GM04503 (cell line): ENCODE results near the gene LTV1.
"Not testable (repeated sequence)": the region's sequence is repeated elsewhere in the genome, so short reads cannot be mapped to it uniquely, and the experiment has no call there.

Experiments used
- DNase-seq: peaks from one replicate; pipeline ENCODE4 v3.0.0-alpha.2; 2012; ENCODE audit warnings: low read depth

The LTV1 gene

GRCh38 chr6:143842461-143842901 lies 657 bp upstream of the LTV1 start:
- DNase-seq = peak; percentile 17

GRCh38 chr6:143843677-143843999 lies 500 bp downstream of the LTV1 start:
- no peak for DNase-seq

- no peak for DNase-seq
These were observed 868 bp downstream of the LTV1 start for GRCh38 chr6:143844006-143844405.

DNA sequence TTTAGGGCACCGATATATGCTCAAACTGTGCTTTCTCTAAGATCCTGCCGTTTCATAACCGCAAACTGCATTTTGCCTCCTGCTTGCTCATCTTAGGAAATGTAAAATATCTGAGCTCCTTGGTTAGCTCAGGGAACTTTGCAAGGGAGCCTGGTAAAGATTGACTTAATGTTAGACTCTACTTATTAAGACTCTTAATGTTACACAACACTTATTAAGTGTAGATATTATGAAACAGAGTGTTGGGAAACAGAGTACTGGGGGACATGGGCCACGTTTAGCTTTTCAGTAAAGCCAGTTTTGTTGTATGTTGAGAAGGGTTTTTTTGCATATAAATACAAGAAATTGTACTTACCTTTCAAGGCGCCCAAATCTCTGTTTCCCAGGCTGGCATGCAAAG lies 1.9 kb downstream of the LTV1 start:
- DNase-seq = no peak

DNA sequence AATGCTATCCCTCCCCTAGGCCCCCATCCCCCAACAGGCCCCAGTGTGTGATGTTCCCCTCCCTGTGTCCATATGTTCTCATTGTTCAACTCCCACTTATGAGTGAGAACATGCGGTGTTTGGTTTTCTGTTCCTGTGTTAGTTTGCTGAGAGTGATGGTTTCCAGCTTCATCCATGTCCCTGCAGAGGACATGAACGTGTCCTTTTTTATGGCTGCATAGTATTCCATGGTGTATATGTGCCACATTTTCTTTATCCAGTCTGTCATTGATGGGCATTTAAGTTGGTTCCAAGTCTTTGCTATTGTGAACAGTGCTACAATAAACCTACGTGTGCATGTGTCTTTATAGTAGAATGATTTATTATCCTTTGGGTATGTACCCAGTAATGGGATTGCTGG lies 8.6 kb downstream of the LTV1 start:
- DNase-seq = not testable (repeated sequence)

DNA sequence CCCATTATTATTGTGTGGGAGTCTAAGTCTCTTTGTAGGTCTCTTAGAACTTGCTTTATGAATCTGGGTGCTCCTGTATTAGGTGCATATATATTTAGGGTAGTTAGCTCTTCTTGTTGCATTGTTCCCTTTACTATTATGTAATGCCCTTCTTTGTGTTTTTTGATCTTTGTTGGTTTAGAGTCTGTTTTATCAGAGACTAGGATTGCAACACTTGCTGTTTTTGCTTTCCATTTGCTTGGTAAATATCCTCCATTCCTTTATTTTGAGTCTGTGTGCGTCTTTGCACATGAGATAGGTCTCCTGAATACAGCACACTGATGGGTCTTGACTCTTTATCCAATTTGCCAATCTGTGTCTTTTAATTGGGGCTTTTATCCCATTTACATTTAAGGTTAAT lies 11.9 kb downstream of the LTV1 start:
- DNase-seq = not testable (repeated sequence)

- DNase-seq = not testable (repeated sequence)
These were observed 13.6 kb downstream of the LTV1 start for GRCh38 chr6:143856762-143857161.

DNA sequence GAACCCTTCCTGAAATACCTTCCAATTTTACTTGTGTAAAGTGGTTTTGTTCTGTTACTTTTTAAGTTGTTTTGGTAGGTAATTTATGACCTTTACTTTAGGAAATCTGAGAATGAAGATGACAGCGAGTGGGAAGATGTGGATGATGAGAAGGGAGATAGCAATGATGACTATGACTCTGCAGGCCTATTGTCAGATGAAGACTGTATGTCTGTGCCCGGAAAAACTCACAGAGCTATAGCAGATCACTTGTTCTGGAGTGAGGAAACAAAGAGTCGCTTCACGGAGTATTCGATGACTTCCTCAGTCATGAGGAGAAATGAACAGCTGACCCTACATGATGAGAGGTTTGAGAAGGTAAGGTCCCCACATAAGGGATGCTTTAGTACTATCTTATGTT lies 14.5 kb downstream of the LTV1 start:
- no peak for DNase-seq

GRCh38 chr6:143859891-143860660 lies 16.9 kb downstream of the LTV1 start:
- no peak for DNase-seq

GRCh38 chr6:143863771-143864170 lies 20.6 kb downstream of the LTV1 start:
- DNase-seq = no peak

DNA sequence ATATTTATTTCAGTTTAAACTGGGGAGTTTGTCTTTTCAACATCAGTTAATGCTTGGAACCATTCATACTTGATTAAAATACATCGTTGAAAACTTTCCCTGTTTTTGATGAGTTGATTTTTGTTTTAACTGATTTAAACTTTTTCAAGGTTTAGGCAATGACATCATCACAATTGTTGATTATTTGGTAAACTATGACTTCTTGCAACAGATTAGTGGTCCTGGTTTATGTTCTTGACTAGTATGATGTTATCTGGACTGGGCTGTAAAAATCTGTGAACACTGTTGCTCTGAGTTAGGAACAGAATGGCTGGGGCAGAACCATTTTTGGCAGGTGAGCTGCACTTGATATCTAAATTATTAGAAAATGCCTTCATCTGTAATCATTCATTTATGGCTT lies 21.1 kb downstream of the LTV1 start, which contains the start of gene ZC2HC1B:
ZC2HC1B (plus strand) TSS at position 241 of the 400 bp plus-strand sequence; CDS start at position 307, 66 bp downstream.
- no peak for DNase-seq

GRCh38 chr6:143867236-143867635 lies 24.1 kb downstream of the LTV1 start:
- no peak for DNase-seq

DNA sequence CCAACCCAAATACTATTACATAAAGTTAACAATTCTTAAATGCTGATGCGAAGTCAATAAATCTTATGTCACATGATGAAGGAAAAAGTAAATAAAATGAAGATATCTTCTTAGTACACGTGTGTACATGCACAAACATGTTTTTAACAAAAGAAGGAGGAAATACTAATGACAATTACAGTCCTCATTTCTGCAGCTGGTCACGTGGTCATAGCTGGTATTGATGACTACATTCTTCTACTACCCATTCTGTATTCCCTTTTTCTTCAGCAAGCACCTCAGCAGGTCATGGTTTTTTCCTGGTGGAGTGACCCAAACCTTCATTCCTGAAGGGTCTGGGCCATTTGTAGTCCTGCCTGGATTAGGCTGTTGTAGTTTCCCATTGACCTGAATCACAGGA lies 25.7 kb downstream of the LTV1 start:
- DNase-seq = not testable (repeated sequence)

DNA sequence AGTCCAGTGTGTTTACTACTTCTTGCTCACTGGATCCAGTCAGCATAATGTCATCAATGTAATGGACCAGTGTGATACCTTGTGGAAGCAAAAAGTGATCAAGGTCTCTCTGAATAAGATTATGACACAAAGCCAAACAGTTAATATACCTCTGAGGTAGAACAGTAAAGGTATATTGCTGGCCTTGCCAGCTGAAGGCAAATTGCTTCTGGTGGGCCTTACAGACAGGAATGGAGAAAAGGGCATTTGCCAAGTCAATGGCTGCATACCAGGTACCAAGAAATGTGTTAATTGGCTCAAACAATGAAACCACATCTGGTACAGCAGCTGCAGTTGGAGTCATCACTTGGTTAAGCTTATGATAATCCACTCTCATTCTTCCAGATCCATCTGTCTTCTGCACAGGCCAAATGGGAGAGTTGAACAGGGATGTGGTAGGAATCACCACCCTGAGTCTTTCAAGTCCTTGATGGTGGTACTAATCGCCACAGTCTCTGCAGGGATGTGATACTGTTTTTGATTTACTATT lies 28.1 kb downstream of the LTV1 start:
- not testable (repeated sequence) for DNase-seq

- no peak for DNase-seq
These were observed 29.1 kb downstream of the LTV1 start for GRCh38 chr6:143872201-143872600.

- not testable (repeated sequence) for DNase-seq
These were observed 30.5 kb downstream of the LTV1 start for GRCh38 chr6:143873600-143873999.

DNA sequence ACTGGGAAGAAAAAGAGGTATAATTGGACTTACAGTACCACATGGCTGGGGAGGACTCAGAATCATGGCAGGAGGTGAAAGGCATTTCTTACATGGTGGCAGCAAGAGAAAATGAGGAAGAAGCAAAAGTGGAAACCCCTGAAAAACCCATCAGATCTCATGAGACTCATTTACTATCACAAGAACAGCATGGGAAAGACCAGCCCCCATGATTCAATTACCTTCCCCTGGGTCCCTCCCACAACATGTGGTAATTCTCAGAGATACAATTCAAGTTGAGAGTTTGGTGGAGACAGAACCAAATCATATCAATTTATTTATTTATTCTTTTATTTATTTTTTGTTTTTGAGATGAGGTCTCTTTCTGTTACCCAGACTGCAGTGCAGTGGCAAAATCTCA lies 31.4 kb downstream of the LTV1 start:
- DNase-seq = not testable (repeated sequence)

DNA sequence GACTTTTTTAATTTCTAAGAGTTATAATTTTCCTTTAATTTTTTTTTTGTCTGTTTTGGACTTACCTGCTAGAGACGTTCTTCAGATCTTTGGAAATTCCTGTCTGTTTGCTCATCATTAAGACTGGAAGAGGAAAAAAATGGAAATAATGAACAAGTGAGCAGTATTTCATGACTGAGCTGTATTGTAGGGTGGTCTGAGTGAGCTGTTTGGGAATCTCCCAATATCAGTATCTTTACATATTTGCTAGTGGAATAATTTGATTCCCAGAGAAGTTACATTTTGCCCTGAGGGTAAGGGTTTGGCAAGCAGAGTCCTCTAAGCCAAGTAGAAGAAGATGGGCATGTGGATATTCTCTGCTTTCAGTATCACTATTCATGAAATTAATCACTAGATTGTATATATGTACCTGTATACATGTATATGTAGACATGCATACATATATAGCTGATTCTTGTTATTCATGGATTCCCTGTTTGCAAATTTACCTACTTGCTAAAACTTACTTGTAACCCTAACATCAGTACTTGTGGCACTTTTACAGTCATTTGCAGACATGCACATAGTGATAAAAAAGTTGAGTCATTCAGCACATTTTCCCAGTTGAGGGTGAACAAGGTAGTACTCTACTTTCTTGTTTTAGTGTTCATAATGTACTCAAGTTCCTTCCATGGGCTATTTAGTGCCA lies 34.6 kb downstream of the LTV1 start:
- no peak for DNase-seq

DNA sequence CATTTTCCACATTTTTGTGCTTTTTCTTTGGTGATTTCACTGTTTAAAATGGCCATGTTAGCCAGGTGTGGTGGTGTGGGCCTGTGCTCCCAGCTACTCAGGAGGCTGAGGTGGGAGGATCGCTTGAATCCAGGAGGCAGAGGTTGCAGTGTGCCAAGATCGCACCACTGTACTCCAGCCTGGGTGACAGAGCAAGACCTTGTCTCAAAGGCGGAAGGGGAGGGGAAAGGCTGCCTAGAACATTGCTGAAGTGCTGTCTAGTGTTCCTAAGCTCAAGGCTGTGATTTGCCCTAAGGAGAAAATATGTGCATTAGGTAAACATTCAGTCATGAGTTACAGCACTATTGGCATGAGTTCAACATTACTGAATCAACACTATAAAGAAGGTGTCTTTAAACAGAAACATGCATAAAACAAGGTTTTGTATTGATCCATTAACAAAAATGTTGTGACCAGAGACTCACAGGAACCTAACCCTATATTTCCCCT lies 35.2 kb downstream of the LTV1 start:
- no peak for DNase-seq

GRCh38 chr6:143880412-143880811 lies 37.3 kb downstream of the LTV1 start:
- DNase-seq = no peak

GRCh38 chr6:143882401-143882930 lies 39.3 kb downstream of the LTV1 start:
- no peak for DNase-seq

GRCh38 chr6:143884216-143884900 lies 41.2 kb downstream of the LTV1 start:
- DNase-seq = no peak
